ENCODE results near the gene THSD4.

Gene THSD4

DNA sequence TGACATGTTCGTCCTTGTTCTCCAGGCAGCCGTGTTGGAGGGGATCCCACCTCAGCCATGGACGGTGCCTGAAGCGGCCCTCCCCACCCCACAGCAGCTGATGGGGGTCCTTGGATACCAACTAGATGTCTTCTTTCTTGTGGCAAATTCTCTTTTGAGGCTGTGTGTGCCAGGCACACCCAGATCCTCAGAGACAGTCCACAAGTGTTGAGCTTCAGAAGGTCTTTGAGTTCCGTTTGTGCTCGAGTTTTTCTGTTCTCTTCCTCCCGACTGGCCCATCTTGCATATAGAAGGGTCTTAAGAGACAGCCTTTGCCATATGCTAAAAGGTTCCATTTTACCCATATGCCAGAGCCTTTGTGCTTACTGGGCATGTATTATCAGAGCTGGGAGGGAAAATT lies 227.4 kb downstream of the THSD4 start:
- TF ChIP-seq, protein P1, sequence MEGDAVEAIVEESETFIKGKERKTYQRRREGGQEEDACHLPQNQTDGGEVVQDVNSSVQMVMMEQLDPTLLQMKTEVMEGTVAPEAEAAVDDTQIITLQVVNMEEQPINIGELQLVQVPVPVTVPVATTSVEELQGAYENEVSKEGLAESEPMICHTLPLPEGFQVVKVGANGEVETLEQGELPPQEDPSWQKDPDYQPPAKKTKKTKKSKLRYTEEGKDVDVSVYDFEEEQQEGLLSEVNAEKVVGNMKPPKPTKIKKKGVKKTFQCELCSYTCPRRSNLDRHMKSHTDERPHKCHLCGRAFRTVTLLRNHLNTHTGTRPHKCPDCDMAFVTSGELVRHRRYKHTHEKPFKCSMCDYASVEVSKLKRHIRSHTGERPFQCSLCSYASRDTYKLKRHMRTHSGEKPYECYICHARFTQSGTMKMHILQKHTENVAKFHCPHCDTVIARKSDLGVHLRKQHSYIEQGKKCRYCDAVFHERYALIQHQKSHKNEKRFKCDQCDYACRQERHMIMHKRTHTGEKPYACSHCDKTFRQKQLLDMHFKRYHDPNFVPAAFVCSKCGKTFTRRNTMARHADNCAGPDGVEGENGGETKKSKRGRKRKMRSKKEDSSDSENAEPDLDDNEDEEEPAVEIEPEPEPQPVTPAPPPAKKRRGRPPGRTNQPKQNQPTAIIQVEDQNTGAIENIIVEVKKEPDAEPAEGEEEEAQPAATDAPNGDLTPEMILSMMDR (IDR thresholded peaks at IDR 0.05; ENCODE audit: control extremely low read depth, extremely low read depth, low read depth, missing control alignments), result no peak
- no peak for DNase-seq (ENCODE audit: extremely low spot score)
- CTCF ChIA-PET, result no interaction called here
- POLR2A ChIA-PET, result no interaction called here

DNA sequence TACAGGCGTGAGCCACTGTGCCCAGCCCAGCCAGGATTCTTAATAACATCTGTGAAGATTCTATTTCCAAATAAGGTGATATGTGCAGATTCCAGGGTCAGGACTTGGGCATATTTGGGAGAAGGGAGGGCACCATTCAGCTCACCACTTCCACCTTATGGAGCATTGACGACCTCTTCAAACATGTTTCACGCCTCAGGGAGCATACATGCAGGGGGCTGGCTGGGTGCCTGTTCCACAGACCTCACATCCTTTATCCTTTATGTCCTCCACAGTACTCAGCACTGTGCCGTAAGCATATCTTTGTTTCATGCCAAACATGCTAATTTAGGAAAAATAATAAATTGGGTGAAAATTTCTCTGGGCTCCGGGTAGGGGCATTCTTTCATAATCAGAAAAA lies 229.0 kb downstream of the THSD4 start:
- CTCF ChIA-PET, result no interaction called here
- DNase-seq (ENCODE audit: extremely low spot score), result no peak
- POLR2A ChIA-PET, result no interaction called here
- TF ChIP-seq, protein P1 (IDR thresholded peaks at IDR 0.05; ENCODE audit: control extremely low read depth, extremely low read depth, low read depth, missing control alignments), result no peak

DNA sequence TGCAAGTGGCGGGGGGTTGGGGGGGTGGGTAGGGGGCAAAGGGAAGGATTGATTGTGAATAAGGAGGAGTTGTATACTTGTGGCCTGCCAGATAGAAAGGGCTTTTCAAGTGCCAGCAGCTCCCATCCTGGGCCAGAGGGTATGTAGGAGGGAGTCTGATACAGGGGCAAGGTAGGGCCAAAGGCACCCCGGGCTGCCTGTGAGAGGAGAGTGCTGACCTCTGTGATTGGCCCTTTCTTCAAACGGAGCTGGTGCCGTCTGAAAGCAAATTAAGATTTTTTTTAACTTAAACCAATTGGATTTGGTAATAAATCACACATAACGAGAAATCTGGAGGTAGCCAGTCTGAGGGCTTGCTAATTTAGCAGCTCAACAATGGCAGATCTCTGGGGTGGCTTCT lies 229.9 kb downstream of the THSD4 start:
- no peak for DNase-seq (ENCODE audit: extremely low spot score)
- TF ChIP-seq, protein P1 (IDR thresholded peaks at IDR 0.05; ENCODE audit: control extremely low read depth, extremely low read depth, low read depth, missing control alignments), result no peak
- ChIA-PET CTCF (no interaction called here), POLR2A (no interaction called here)

DNA sequence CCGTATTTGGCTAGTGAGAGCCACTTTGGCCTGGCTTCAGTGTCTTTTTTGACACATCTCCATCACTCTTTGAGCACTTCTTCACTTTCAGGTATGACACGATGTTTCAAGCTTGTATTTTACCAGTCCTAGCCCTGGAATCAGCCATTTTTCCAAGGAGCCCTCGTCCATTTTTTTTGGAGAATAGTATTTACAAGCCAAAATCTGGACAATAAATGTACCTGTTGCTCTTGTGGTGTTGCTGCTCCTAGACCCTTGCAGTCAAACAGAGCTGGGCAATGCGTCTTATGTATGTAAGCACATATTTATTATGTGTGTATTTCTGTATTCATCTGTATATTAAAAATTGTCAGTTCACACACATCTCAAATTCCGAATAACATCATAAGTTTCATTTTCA lies 231.2 kb downstream of the THSD4 start:
- DNase-seq (ENCODE audit: extremely low spot score), result no peak
- POLR2A ChIA-PET, result interaction anchor here (0.5 kb wide), 1 partner anchor 380 kb away, joined by 4 read pairs; no protein-coding TSS in a partner anchor
- TF ChIP-seq, protein P1 (IDR thresholded peaks at IDR 0.05; ENCODE audit: control extremely low read depth, extremely low read depth, low read depth, missing control alignments), result no peak
- CTCF ChIA-PET, result no interaction called here

DNA sequence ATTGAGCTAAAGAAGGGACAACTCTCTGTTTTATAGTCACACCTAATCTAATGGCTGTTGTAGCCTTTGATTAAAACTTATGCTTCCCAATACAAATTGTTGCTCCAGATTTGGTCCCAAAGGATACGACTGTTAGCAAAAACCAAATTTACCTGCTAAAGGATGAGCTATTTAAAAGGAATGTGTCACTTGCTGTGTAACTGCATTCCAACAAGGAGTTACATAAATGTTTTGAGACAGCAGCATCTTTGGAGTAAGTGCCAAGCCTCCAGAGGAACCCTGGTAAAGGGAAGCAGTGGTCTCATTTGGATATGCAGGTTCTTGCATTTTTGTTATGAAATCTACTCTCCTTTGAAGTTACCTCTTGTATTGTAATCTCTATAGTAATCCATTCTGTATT lies 233.3 kb downstream of the THSD4 start:
- CTCF ChIA-PET, result interaction anchor here (1.1 kb wide), 1 partner anchor 10 kb away, joined by 3 read pairs; no protein-coding TSS in a partner anchor
- no peak for DNase-seq (ENCODE audit: extremely low spot score)
- POLR2A ChIA-PET, result no interaction called here
- TF ChIP-seq, protein P1 (IDR thresholded peaks at IDR 0.05; ENCODE audit: control extremely low read depth, extremely low read depth, low read depth, missing control alignments), result no peak

DNA sequence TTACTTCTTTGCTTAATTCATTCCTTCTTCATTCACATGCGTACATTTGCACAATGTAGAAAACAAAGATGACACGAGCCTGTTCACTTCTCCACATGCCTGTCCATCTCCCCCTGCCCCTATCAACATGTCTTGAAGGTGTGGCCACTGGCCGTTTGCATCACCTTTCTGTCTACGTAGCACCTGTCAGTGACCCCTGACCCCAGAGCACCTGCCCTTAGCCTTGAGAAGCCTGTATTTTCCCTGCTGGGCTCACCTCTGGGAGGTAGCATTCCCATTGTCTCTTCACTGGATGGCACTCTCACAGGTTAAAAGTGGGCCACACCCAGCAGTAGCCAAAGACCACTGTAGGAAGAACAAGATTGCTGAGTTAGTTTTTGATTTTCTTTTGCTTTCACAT lies 234.1 kb downstream of the THSD4 start:
- TF ChIP-seq, protein P1 (IDR thresholded peaks at IDR 0.05; ENCODE audit: control extremely low read depth, extremely low read depth, low read depth, missing control alignments), result no peak
- ChIA-PET CTCF (no interaction called here), POLR2A (no interaction called here)
- no peak for DNase-seq (ENCODE audit: extremely low spot score)

All from GM10248 (cell line).